Mesenteric fat pad (tissue), 1 donor: ENCODE data around the gene GFRA1. TPM values are rescaled to one million over a fixed set of nuclear protein-coding genes. Genes with fewer than 3 reads are reported as not detected.

Source experiments
- DNase-seq: peaks from one replicate; pipeline ENCODE4 v3.0.0-alpha.2; 2020; ENCODE audit warnings: low spot score
- long read RNA-seq: library from polyadenylated mRNA; unstranded; transcript quantifications from one replicate; pipeline ENCODE4 v2.0.0, GENCODE V29; 2020
- total RNA-seq: library from RNA; stranded (reverse); fragmentation: NEBNext Ultra II Directional; extraction: Animal tissue kit (Norgen Biotek cat#: 25700); gene quantifications from one replicate; pipeline ENCODE4 v1.2.1, GENCODE V29; 2021
- donor health status: DM: yes; HTN: yes; CAD: no.

The GFRA1 gene
- 18.3 TPM for total RNA-seq
- long read RNA-seq, full-length matches to known transcripts: 17 of 29 reads
- long read RNA-seq, partial matches to known transcripts: 1 of 29 reads
- long read RNA-seq, other reads (novel, unspliced or antisense): 11 of 29 reads

DNA sequence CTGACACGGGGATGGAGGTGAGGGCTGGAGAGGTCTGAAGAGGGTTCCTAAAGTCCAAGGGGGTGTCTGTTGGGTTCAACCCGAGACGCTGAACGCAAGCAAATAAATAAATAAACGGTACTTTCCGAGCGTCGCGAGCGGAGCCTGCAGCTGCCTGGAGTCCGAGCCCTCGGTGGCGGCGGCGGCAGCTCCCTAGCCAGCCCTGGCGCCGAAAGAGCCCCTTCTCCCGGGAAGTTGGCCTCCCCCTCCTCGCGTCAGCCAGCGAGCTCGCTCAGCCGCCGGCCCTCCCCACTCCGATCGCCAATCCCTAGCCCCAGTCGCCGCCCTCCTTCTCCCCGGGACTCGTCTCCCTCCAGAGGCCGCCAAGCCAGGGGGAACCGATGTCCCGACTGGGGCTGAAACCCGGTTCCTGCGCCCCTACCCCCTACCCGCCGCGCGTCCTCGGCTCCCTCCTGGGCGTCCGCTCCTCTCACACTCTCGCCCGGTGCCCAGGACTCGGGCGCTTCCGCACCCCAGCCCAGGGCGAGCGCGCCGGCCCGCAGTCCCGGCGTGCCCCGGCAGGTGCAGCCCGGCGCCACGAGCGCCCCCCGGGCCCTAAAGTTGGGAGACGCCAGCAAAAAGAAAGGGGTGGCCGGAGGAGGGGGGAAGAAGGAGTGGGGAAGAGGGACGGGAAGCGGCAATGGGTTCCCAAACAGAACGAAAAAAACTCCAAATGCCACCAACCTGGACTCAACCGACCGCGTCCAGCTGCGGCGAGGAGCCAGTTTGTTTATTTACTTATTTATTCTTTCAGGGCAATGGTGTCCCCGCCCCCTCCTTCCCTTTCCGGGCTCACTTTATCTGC, at the start of gene GFRA1:
Gene GFRA1 (minus strand): TSS at position 767 of the 844 bp plus-strand sequence. CDS start 1,177 bp downstream, outside the sequence.
- DNase-seq: peak; percentile 91

GRCh38 chr10:116316503-116316902, 43.5 kb upstream of the GFRA1 start:
- no peak for DNase-seq

DNA sequence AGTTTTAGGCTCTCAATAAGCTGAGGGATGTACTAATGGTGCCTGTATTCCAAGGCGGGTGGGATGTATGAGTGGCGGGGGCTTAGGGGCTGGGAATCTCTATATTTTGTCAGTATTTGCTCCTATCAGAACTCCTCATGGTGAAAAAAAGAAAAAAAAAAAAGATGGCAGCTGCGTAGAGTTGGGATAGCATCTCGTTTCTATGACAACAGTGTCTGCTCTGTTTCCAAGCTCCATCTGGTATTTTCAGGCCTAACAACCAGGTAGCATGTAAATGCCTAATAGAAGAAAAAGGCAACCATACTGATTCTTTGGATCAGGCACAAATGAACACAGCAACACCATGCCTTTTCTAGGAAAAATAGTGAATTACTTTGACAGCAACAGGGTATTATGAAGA, 39.5 kb upstream of the GFRA1 start:
- no peak for DNase-seq

GRCh38 chr10:116311706-116312490, 38.9 kb upstream of the GFRA1 start:
- no peak for DNase-seq

- no peak for DNase-seq
Observed at GRCh38 chr10:116311016-116311415, 38.0 kb upstream of the GFRA1 start.

DNA sequence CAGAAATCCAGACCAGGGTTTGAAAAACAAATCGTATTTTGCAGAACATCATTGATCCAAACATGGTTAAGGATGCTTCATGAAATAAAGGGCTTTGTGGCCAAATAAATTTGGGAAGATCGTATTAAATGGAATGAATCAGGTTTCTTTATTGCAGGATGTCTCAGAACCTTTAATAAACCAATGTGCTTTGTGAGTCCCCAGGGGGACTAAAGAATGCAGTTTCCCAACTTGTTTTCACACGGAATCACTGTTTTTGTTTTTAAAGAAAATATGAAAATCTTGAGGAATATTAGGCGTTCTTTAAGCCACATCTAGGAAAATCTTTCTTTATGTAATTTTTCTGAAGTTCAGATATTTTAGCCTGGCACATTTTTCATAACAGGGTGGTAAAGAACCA, 34.4 kb upstream of the GFRA1 start:
- no peak for DNase-seq

DNA sequence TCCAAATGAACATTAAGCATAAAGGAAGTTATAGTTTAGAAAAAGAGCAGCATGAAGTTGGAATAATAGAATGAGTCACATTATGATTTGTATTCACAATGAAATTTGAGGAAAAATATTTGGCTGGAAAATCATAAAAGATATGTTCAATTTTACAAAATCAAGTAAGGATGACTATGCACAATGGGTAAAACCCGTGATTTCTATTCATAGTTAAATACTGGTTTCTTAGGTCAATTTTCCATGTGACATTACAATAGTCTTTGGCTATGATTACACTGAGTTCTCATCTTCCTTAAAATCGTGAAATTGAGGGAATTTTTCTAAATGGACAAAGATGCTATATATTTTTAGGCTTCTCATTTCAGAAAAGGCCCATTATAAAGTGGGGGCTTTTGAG, 33.8 kb upstream of the GFRA1 start:
- no peak for DNase-seq

GRCh38 chr10:116304923-116305322, 31.9 kb upstream of the GFRA1 start:
- no peak for DNase-seq

GRCh38 chr10:116300542-116300941, 27.5 kb upstream of the GFRA1 start:
- no peak for DNase-seq

DNA sequence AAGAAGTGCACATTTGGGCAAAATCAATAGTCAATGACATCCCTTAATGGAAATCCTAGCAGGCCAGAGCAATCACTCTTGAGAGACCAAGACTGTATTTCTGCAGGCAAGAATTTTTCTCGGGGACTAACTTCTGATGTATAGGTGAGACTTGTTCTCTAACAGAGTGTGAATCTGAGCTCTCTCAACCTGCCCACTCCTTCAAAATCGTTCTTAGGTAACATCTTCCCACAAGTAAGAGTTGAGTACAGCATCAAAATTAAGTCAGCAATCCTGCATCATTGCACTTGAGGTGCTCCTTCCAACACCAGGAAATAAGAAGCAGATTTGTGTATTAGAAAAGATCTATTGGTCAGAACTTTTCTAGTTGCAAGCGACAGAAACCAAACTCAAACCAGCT, 25.6 kb upstream of the GFRA1 start:
- no peak for DNase-seq

DNA sequence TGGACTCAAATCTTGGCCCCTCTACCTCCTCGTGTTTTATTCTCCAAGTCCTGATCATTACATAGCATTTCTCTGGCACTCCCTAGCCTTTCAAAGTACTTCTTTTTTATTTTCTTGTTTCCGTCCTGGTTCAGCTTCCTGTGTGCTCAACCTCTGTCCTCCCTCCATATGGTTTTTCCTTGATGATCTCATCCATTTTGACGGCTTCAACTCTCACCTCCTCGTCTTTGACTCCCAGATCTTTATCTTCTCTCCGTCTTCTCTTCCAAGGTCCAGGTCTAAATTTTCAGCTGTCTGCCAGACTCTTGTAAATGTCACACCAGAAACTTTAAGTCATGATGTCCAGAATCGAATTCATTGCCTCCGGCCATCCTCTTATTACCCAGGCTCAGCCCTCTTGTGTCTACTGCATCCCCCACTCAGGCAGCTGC, 23.3 kb upstream of the GFRA1 start:
- DNase-seq: no peak

DNA sequence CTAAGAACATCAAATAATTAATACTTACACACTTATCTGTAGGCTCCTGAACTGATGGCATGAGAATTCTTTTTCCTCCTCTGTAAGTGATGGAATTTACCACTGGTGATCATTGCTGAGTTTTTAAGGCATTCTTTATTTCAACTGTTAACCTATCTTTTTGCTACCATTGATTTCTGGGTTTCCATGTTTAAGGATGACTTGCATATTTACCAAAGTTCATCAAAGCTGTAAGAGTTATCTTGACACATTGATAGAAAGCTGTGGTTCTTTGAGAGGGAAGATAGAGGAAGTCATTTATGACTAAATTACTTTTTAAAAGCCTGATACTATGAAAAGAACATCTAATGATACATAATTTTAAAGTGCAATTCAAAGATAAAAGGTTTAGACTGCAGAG, 19.5 kb upstream of the GFRA1 start:
- DNase-seq: no peak

GRCh38 chr10:116289652-116290051, 16.6 kb upstream of the GFRA1 start:
- no peak for DNase-seq

DNA sequence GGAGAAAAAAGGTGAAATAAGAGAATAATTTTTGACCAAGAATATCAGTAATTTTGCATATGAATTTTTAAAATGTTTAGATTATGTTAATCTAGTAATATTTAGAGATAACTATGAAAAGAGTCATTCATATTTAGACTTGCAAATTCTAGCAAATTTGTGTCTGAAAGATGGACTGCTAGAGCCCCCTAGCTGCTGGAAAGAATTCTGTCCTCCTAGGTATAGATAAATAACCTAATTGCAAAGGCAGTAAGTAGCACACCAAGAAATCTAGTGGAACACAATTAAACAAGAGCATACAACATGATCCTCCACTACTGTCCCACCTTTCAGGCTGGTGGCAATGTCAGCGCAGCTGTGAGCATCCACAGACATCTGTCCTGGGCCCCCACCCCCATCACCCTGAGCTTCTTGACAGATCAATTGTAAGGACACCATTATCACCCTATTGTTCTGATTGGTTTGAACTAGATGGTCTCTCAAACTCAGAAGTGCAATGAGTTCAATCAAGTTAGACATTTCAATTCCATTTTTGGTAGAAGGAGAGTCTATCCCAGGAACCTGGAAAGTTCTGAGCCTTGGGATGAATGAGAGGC, 15.0 kb upstream of the GFRA1 start:
- no peak for DNase-seq

GRCh38 chr10:116286626-116287200, 13.7 kb upstream of the GFRA1 start:
- no peak for DNase-seq

GRCh38 chr10:116281775-116282174, 8.8 kb upstream of the GFRA1 start:
- DNase-seq: no peak

- DNase-seq: no peak
Observed at GRCh38 chr10:116278846-116279245, 5.8 kb upstream of the GFRA1 start.

DNA sequence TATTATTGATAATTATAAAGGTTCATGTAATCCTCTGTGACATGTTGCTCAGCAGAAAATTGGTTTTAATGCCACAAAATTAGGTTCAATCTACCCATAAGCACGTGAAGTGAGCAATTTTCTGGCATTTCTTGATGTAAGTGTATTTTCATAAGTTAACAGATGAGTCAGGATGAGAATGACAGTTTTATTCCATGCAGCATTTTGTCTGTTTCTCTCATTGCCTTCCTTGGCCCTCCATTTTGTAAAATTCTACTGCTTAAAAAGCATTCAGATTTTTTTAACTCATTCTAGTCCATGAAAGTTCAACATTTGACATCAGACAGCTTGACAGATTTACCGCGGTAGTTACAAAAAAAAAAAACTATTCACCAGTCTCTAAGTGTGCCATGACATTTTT, 4.0 kb upstream of the GFRA1 start:
- no peak for DNase-seq

DNA sequence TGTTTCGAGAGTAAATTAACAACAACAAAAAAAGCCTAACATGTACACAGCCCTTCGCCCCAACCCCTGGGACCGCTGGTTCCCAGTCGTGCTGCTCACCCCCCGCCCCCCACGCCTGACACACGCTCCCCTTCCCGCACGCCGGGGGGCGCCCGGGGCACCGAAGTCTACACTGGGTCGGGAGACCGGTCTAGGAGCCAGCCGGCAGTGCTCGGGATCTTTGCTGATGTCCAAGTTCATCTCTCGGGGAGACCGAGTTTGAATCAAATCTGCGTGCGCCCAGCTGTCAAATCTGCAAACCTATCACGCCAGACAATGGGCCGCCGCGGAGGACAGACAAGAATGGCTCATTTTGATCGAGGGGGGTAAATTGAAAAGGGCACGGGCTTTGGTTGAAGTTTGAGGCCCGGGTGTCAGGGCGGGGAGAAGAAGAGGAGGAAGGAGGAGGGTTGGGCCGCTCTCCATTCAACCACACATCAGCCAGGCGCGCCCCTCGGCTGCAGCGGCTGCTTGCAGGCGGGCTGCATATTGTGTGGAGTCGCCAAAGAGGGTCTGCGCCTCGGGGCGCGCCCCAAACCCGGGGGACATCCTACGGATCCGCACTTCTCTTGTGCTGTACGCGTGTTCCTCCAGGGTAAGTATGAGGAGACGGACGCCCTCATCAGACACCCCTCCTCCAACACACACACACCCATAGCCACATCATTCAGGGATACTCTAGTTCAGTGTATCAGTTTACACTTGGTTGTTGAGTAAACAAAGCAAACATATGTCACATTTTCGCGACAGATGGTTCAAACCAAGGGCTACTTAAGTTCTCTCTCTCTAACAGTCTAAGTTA, 1.3 kb upstream of the GFRA1 start:
- no peak for DNase-seq
